Esophagus muscularis mucosa (tissue), 3 donors: ENCODE data around the gene RBMX2.

Experiments
- POLR2A ChIP-seq: fragments of 450-650 bp; IDR thresholded peaks from one replicate; pipeline ENCODE4 v1.6.1; 2017; ENCODE audit warnings: antibody characterized with exemption, moderate library complexity, mild to moderate bottlenecking, low read depth
- TF ChIP-seq, protein P1 (sequence below), 3 experiments: fragments of 200-600 bp in 2 of 3; fragments of 450-650 bp in 1 of 3; sonication (generic) in 2 of 3; IDR thresholded peaks; one replicate each; pipeline ENCODE4 v1.5.1; 2017 to 2019; ENCODE audit warnings: antibody characterized with exemption in 3 of 3, mild to moderate bottlenecking in 2 of 3, moderate library complexity in 1 of 3

DNA sequence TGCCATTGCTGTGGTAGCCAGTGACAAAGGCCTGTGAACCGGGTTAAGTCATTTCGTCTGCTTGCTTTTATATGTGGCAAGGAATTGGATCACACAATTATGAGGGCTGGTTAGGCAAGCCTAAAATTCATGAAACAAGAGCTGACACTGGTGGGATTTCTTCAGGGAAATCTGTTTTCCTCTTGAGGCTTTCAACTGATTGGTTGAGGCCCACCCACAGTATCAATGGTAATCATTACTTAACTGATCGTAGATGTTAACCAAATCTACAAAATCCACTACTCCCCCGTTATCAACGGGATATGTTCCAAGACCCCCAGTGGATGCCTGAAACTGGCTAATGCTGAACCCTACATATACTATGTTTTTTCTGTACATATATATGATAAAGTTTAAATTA is 13.0 kb downstream of the RBMX2 start:
- TF ChIP-seq, protein P1, sequence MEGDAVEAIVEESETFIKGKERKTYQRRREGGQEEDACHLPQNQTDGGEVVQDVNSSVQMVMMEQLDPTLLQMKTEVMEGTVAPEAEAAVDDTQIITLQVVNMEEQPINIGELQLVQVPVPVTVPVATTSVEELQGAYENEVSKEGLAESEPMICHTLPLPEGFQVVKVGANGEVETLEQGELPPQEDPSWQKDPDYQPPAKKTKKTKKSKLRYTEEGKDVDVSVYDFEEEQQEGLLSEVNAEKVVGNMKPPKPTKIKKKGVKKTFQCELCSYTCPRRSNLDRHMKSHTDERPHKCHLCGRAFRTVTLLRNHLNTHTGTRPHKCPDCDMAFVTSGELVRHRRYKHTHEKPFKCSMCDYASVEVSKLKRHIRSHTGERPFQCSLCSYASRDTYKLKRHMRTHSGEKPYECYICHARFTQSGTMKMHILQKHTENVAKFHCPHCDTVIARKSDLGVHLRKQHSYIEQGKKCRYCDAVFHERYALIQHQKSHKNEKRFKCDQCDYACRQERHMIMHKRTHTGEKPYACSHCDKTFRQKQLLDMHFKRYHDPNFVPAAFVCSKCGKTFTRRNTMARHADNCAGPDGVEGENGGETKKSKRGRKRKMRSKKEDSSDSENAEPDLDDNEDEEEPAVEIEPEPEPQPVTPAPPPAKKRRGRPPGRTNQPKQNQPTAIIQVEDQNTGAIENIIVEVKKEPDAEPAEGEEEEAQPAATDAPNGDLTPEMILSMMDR (IDR thresholded peaks at IDR 0.05), result no peak
- no peak for TF ChIP-seq POLR2A
